ENCODE results near the gene MYOF. TPM values are rescaled to one million over a fixed set of nuclear protein-coding genes. Genes with fewer than 3 reads are reported as not detected.

MYOF gene
- polyA plus RNA-seq, 1 of the 3 experiments (the other 2 are of a cell fraction), result 103 TPM

DNA sequence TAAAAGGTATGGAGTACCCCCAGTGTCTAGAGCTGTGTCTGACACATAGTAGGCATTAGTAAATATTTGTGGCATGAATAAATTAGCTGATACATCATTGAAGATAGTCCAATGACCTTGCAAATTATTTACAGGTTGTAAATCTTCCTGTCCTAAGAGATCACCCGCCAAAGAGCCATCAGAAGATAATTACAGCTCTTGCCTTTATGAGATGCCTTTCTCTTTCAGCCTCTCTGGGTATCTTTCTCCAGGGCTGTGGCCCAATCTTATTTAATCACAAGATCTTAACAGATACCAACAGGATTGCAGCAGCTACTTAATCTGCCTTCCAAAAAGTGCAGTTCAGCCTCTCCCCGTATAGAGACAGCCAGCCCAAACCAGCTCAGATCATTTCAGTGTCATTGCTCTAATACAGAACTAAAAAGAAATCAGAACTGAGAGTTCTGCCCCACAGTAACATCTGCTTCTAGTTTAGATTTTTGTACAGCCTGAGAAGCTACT lies 41.5 kb downstream of the MYOF start:
- POLR2A ChIA-PET, result interaction anchor here (0.7 kb wide), 2 partner anchors 8 to 13 kb away, joined by 3 to 8 read pairs; no protein-coding TSS in a partner anchor
- Histone ChIP-seq H3K4me1 (ENCODE audit: control insufficient read depth in 1 of 2, insufficient read depth in 2 of 2, low read depth in 1 of 2, low read length in 1 of 2) (peaks cover 20 to 65% of the 10 kb centered on the region in 2 experiments), H3K4me2 (0 out of 2 replicates have a peak overlapping the region, but pooled peaks have one; percentile 8), H3F3A (replicated peaks; ENCODE audit: insufficient read depth) (peaks cover 54% of the 10 kb centered on the region), H3K9ac (peak overlapping the region; percentile 26), H3K27ac (ENCODE audit: low read depth in 2 of 2, low read length in 1 of 2) (peak overlapping the region; percentile 61 to 100), H3K4me3 (ENCODE audit: low read depth in 2 of 2, low read length in 1 of 2) (no peak overlapping the region), H3K79me2 (ENCODE audit: insufficient read depth) (peaks cover 68% of the 10 kb centered on the region), H3K9me2 (no peaks in the 10 kb centered on the region), H3K36me3 (replicated peaks in 1 of 2; ENCODE audit: control insufficient read depth in 1 of 2, insufficient read depth in 2 of 2, low read length in 1 of 2) (peaks cover 0 to 29% of the 10 kb centered on the region in 2 experiments), H2AFZ (ENCODE audit: low read depth) (no peak overlapping the region), H3K9me3 (no peaks in the 10 kb centered on the region), H3K27me3 (ENCODE audit: insufficient read depth) (no peaks in the 10 kb centered on the region), H4K20me1 (ENCODE audit: insufficient read depth) (no peaks in the 10 kb centered on the region)
- no peak for DNase-seq
- CTCF ChIA-PET, result interaction anchor here (0.7 to 5.5 kb wide), 4 partner anchors 41 to 102 kb away, joined by 3 to 36 read pairs (median 8); partner anchors contain the start of gene MYOF
- TF ChIP-seq JUND (IDR thresholded peaks at IDR 0.05) (no peak), RAD21 (IDR thresholded peaks at IDR 0.05; ENCODE audit: low read length) (no peak), TCF12 (IDR thresholded peaks at IDR 0.05) (peak; percentile 72), EZH2phosphoT487 (IDR thresholded peaks at IDR 0.05; ENCODE audit: borderline replicate concordance, low read depth) (no peak), FOXM1 (IDR thresholded peaks at IDR 0.05; ENCODE audit: low read depth) (no peak), YY1 (IDR thresholded peaks at IDR 0.05; ENCODE audit: low read depth) (no peak)
- TF ChIP-seq, protein P1, sequence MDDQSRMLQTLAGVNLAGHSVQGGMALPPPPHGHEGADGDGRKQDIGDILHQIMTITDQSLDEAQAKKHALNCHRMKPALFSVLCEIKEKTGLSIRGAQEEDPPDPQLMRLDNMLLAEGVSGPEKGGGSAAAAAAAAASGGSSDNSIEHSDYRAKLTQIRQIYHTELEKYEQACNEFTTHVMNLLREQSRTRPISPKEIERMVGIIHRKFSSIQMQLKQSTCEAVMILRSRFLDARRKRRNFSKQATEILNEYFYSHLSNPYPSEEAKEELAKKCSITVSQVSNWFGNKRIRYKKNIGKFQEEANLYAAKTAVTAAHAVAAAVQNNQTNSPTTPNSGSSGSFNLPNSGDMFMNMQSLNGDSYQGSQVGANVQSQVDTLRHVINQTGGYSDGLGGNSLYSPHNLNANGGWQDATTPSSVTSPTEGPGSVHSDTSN (IDR thresholded peaks at IDR 0.05), result peak; percentile 29; the same call in 1 of the 2 replicates
- WGBS (ENCODE audit: low lambda C conversion rate), result 42% methylated on average over 2 of the region's 2 CpGs

DNA sequence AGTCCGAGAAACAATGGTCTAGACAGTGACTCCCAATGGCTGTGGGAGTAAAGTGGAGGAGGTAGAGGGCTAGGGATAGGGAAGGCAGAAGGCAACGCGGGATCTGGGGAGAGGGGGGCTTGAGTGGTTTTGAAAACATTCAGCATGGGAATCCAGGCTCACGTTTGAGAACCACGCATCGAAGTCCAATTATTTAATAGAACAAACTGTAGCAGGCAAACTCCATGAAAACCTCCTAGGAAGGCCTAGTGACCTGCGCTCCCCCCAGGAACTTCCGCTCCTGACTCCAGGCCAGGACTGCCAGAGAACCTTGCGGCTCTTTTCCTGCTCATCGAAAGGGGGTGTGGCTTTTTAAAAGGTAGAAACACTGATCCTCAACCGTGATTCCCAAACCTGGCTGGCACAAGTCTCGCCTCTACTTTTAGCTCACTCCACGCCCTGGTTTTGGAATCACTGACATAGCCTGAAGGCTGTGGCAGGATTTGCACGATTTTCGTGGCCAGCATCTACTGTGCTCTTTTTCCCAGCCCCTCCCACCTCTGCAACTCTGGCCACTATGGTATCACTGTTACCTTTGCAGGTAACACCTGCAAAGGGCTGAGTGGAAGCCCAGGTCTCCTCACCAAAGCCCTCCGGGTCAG lies 43.4 kb downstream of the MYOF start:
- Histone ChIP-seq H4K20me1 (ENCODE audit: insufficient read depth) (no peaks in the 10 kb centered on the region), H3K4me2 (peak overlapping the region; percentile 66; the same call in 1 of the 2 replicates), H3K9me2 (no peaks in the 10 kb centered on the region), H3K9ac (peak overlapping the region; percentile 94; the same call in 1 of the 2 replicates), H3K4me3 (ENCODE audit: low read depth in 2 of 2, low read length in 1 of 2) (no peak overlapping the region), H2AFZ (ENCODE audit: low read depth) (no peak overlapping the region), H3K79me2 (ENCODE audit: insufficient read depth) (peaks cover 73% of the 10 kb centered on the region), H3K9me3 (no peaks in the 10 kb centered on the region), H3K36me3 (replicated peaks in 1 of 2; ENCODE audit: control insufficient read depth in 1 of 2, insufficient read depth in 2 of 2, low read length in 1 of 2) (peaks cover 0 to 24% of the 10 kb centered on the region in 2 experiments), H3K27ac (ENCODE audit: low read depth in 2 of 2, low read length in 1 of 2) (peak overlapping the region in 1 of 2 experiments; percentile 100; a peak in 3 of 4 replicates), H3K4me1 (ENCODE audit: control insufficient read depth in 1 of 2, insufficient read depth in 2 of 2, low read depth in 1 of 2, low read length in 1 of 2) (peaks cover 14 to 62% of the 10 kb centered on the region in 2 experiments), H3K27me3 (ENCODE audit: insufficient read depth) (no peaks in the 10 kb centered on the region), H3F3A (replicated peaks; ENCODE audit: insufficient read depth) (peaks cover 61% of the 10 kb centered on the region)
- POLR2A ChIA-PET, result no interaction called here
- 76% methylated on average over 15 of the region's 16 CpGs for WGBS (ENCODE audit: low lambda C conversion rate)
- CTCF ChIA-PET, result interaction anchor here (0.6 to 5.5 kb wide), 2 partner anchors 43 to 64 kb away, joined by 3 to 36 read pairs; partner anchors contain the start of gene MYOF
- TF ChIP-seq NRF1 (IDR thresholded peaks at IDR 0.05; ENCODE audit: low read depth, low read length) (no peak), GATA2 (CRISPR knock-in tag; IDR thresholded peaks at IDR 0.05) (no peak), MXI1 (IDR thresholded peaks at IDR 0.05; ENCODE audit: low read depth, low read length) (no peak), JUND (IDR thresholded peaks at IDR 0.05) (no peak), TAF1 (IDR thresholded peaks at IDR 0.05; ENCODE audit: borderline replicate concordance, low read depth, low read length) (no peak), SMC3 (IDR thresholded peaks at IDR 0.05; ENCODE audit: low read depth, low read length) (no peak), EZH2phosphoT487 (IDR thresholded peaks at IDR 0.05; ENCODE audit: borderline replicate concordance, low read depth) (no peak), RAD21 (IDR thresholded peaks at IDR 0.05; ENCODE audit: low read length) (no peak), SIN3A (IDR thresholded peaks at IDR 0.05; ENCODE audit: borderline replicate concordance, low read depth, low read length) (no peak), ELF1 (IDR thresholded peaks at IDR 0.05) (no peak), POLR2AphosphoS5 (IDR thresholded peaks at IDR 0.05; ENCODE audit: low read depth, low read length) (no peak), TEAD4 (IDR thresholded peaks at IDR 0.05; ENCODE audit: borderline replicate concordance, insufficient read depth) (no peak)
- TF ChIP-seq, protein P2, sequence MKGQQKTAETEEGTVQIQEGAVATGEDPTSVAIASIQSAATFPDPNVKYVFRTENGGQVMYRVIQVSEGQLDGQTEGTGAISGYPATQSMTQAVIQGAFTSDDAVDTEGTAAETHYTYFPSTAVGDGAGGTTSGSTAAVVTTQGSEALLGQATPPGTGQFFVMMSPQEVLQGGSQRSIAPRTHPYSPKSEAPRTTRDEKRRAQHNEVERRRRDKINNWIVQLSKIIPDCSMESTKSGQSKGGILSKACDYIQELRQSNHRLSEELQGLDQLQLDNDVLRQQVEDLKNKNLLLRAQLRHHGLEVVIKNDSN (IDR thresholded peaks at IDR 0.05; ENCODE audit: borderline replicate concordance, low read depth), result no peak
- TF ChIP-seq, protein P3, sequence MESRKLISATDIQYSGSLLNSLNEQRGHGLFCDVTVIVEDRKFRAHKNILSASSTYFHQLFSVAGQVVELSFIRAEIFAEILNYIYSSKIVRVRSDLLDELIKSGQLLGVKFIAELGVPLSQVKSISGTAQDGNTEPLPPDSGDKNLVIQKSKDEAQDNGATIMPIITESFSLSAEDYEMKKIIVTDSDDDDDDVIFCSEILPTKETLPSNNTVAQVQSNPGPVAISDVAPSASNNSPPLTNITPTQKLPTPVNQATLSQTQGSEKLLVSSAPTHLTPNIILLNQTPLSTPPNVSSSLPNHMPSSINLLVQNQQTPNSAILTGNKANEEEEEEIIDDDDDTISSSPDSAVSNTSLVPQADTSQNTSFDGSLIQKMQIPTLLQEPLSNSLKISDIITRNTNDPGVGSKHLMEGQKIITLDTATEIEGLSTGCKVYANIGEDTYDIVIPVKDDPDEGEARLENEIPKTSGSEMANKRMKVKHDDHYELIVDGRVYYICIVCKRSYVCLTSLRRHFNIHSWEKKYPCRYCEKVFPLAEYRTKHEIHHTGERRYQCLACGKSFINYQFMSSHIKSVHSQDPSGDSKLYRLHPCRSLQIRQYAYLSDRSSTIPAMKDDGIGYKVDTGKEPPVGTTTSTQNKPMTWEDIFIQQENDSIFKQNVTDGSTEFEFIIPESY (IDR thresholded peaks at IDR 0.05; ENCODE audit: borderline replicate concordance, low read depth), result no peak
- TF ChIP-seq, protein P1 (IDR thresholded peaks at IDR 0.05), result no peak
- no peak for DNase-seq

All from SK-N-SH (cell line).